Measurements from ENCODE around the gene PITPNM2. TPM values are rescaled to one million over a fixed set of nuclear protein-coding genes. Genes with fewer than 3 reads are reported as not detected.

The PITPNM2 gene
- total RNA-seq, 1 experiment from 2014 or later = 15.2 TPM

GRCh38 chr12:123142921-123143735 lies 7.8 kb downstream of the PITPNM2 start:
- H3K4me2 ChIP-seq (ENCODE audit: low read length) = peak overlapping the region; percentile 84
- DNase-seq (ENCODE audit: low read depth, low spot score) = peak; percentile 38
- peak; percentile 75 for ATAC-seq
- H3K9me2 ChIP-seq (ENCODE audit: insufficient read depth) = no peaks in the 10 kb centered on the region
- CTCF ChIA-PET = no interaction called here
- no peaks in the 10 kb centered on the region for H4K20me1 ChIP-seq (ENCODE audit: insufficient read depth)
- H3K9me3 ChIP-seq (ENCODE audit: control insufficient read depth in 1 of 2, insufficient read depth in 1 of 2, low read depth in 1 of 2, low read length in 2 of 2) = no peaks in the 10 kb centered on the region
- 0 out of 4 replicates have a peak overlapping the region, but pooled peaks of 1 of the 2 experiments have one; percentile 3 for H3K4me3 ChIP-seq (replicated peaks in 1 of 2; ENCODE audit: low read depth in 1 of 2, low read length in 2 of 2)
- RAD21 ChIA-PET (ENCODE audit: low non-redundant PET in 1 of 2, low total read pairs in 2 of 2, uncharacterized antibody in 2 of 2, unreplicated experiment in 2 of 2) = no interaction called here
- intact Hi-C loops (cut with micrococcal nuclease) = loop anchor here (10.0 kb wide), 1 partner anchor 168 kb away; the partner anchor contains the start of gene OGFOD2
- POLR2A ChIA-PET = interaction anchor here (0.6 to 0.9 kb wide), 2 partner anchors 90 to 171 kb away, joined by 3 read pairs; partner anchors contain the start of genes MPHOSPH9 and MTRFR
- no TSS peak for BruUV-seq (replicated peaks)
- H3K27me3 ChIP-seq (ENCODE audit: insufficient read depth, low read length) = no peaks in the 10 kb centered on the region
- peaks cover 49 to 59% of the 10 kb centered on the region in 2 experiments for H3K4me1 ChIP-seq (ENCODE audit: control insufficient read depth in 1 of 2, insufficient read depth in 2 of 2, low read length in 2 of 2)
- H3K79me2 ChIP-seq (ENCODE audit: insufficient read depth, low read length) = peaks cover 57% of the 10 kb centered on the region
- H2AFZ ChIP-seq (ENCODE audit: low read depth, low read length, poor library complexity, severe bottlenecking) = no peak overlapping the region
- H3K27ac ChIP-seq (ENCODE audit: low read depth, low read length) = peak overlapping the region; percentile 86
- H3K36me3 ChIP-seq (ENCODE audit: control insufficient read depth in 1 of 2, insufficient read depth in 2 of 2, low read length in 2 of 2) = no peaks in the 10 kb centered on the region
- TF ChIP-seq EGR1 (IDR thresholded peaks at IDR 0.05; ENCODE audit: low read depth) (no peak), JUND (IDR thresholded peaks at IDR 0.05) (no peak), SP1 (IDR thresholded peaks at IDR 0.05; ENCODE audit: low read depth) (no peak), ZBTB33 (IDR thresholded peaks at IDR 0.05; ENCODE audit: extremely low read depth, insufficient replicate concordance, low read length) (no peak), EZH2 (IDR thresholded peaks at IDR 0.05) (no peak), YY1 (IDR thresholded peaks at IDR 0.05; ENCODE audit: extremely low read depth, insufficient replicate concordance, low read depth, low read length) (no peak), ELF1 (IDR thresholded peaks at IDR 0.05; ENCODE audit: borderline replicate concordance, low read depth) (no peak), MAX (IDR thresholded peaks at IDR 0.05) (no peak), TCF7L2 (IDR thresholded peaks at IDR 0.05; ENCODE audit: borderline replicate concordance, extremely low read depth, insufficient read depth, insufficient read length) (no peak)
- H3K9ac ChIP-seq (ENCODE audit: low read length) = peak overlapping the region; percentile 57

All from HCT116 (cell line).